Measurements from ENCODE around the gene FAM9A.
"Not testable (repeated sequence)": the region's sequence is repeated elsewhere in the genome, so short reads cannot be mapped to it uniquely, and the experiment has no call there.

FAM9A gene

DNA sequence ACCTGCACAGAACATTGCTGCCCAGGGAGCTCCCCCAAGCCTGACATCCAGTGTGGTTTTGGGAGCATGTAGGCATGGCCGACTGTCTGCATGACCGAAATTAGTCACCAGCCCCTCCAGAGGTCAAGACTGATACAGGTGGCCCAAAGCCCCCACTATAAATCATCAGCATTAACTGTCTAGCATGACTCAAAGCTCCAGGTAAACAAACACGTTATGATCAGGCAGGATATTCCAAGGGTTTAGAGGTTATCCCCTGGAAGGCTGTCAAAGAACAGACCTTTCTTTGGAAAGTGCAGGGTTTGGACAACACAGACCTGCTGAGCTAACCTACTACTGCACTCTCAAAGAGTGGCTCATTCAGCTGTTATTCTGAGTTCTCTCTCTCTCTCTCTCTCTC, 2.1 kb upstream of the FAM9A start:
- DNase-seq (ENCODE audit: low spot score), result no peak

GRCh38 chrX:8800351-8800750, 832 bp downstream of the FAM9A start:
- DNase-seq (ENCODE audit: low spot score), result not testable (repeated sequence)

GRCh38 chrX:8799281-8799680, 1.9 kb downstream of the FAM9A start:
- DNase-seq (ENCODE audit: low spot score), result not testable (repeated sequence)

DNA sequence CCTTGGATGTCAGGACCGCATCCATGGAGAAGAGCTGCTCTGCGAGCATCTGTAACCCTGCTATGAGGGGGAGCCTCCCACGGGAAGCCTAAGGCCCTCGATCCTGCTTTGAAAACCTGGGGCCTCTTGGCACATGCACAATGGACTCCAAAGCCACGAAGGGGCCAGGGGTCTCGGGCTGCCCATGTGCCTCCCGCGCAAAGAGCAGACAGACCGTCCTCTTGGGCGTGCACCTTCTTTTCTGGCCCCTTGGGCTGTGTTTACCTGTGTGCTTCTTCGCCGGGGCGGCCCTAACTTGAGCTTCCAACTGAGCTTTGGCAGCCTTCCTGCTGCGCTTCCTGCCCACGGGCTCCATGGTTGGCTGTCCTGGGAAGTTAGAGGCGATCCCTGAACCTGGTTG, 2.5 kb downstream of the FAM9A start:
- DNase-seq (ENCODE audit: low spot score), result not testable (repeated sequence)

DNA sequence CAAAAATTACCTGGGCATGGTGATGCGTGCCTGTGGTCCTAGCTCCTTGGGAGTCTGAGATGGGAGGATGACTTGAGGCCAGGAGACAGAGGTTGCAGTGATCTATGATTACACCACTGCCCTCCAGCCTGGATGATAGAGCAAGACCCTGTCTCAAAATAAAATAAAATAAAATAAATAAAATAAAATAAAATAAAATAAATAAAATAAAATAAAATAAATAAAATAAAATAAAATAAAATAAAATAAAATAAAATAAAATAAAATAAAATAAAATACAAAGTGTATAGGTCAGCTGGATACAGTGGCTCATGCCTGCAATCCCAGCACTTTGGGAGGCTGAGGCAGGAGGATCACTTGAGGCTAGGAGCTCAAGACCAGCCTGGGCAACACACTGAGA, 14.1 kb downstream of the FAM9A start:
- not testable (repeated sequence) for DNase-seq (ENCODE audit: low spot score)

GRCh38 chrX:8784162-8784561, 17.0 kb downstream of the FAM9A start:
- DNase-seq (ENCODE audit: low spot score), result no peak

DNA sequence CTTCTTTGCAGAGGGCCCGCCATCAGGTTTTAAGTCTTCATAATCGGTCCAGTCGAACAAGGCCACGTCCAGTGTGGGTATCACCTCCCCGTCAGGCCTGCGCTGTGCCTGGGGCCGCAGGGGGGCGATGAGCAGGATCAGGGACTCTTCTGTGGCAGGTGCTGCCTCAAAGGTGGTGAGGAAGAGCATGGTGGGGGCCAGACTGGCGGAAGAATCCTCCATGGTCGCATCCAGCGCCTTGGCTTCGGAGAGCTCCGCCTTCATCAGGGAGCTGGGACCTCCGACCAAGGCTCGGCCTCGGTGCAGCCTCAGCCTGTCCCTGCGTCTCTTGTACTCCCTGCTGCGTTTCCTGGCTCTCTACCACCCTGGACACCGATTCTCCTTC, 17.5 kb downstream of the FAM9A start:
- no peak for DNase-seq (ENCODE audit: low spot score)

DNA sequence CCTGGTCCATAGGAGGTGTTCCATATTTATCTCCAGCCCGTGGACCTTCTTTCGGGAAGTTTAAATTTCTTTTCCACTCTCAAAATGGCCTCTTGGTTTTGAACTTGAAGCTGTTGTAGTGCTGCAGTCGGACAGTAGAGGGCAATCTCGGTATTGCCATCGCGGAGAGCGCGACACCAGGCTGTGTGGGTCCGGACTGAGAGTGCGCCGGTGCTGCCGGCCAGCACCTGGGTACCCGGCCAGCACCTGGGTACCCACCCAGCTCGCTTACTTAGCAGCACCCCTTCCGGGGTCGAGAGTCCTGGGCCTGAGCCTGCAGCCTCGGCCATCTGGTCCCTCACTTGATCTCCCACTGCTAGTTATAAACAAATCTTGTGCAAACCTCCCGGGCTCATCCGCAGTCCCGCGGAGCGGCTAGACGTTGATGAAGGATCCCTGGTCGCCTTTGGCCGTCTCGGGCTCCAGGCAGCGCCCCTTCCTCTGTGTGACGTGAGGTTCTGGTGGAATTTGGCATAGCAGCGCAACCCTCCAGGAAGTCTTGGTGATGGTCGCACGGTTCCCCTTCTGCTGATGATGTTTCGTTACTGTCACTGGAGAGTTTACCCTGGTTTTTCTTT, 18.0 kb downstream of the FAM9A start:
- no peak for DNase-seq (ENCODE audit: low spot score)

DNA sequence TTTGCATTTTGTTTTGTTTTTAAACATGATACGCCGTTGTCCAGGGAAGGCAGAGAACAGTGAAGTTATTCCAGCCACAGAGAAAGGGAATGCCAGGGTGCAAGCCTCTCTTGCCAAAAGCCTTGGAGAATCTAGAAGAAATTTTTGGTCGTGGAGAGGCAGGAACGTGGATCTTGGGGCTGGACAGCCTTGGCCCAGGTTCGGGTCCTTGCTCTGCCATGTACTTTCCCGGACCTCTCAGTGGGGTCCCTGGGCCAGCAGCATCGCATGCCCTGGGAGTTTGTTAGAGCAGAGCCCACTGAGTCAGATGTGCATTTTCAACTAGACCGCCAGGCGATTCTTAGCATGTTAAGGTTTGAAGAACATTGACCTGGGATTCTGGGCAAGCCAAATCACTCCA, 18.6 kb downstream of the FAM9A start:
- no peak for DNase-seq (ENCODE audit: low spot score)

GRCh38 chrX:8781921-8782320, 19.3 kb downstream of the FAM9A start:
- DNase-seq (ENCODE audit: low spot score), result not testable (repeated sequence)

- no peak for DNase-seq (ENCODE audit: low spot score)
These were observed 28.1 kb downstream of the FAM9A start for GRCh38 chrX:8773117-8773516.

DNA sequence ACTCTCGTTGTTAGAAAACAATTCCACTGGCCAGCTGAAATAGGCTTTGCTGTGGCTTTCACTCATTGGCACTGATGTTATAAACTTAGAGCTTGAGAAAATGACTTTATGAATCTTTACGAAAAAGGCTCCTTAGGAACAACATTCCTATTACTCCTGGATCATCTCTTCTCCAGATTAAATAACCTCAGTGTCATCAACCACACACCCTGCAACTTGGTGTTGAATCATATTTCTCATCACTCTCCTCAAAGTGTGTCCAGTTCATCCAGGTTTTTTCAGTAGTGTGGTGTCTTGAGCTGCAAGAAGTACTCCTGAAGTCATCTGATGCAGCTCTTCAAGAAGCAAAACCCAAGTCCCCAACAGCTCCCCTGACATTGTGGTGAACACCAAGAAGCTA, 41.2 kb downstream of the FAM9A start:
- DNase-seq (ENCODE audit: low spot score), result no peak

- not testable (repeated sequence) for DNase-seq (ENCODE audit: low spot score)
These were observed 42.5 kb downstream of the FAM9A start for GRCh38 chrX:8758706-8759105.

DNA sequence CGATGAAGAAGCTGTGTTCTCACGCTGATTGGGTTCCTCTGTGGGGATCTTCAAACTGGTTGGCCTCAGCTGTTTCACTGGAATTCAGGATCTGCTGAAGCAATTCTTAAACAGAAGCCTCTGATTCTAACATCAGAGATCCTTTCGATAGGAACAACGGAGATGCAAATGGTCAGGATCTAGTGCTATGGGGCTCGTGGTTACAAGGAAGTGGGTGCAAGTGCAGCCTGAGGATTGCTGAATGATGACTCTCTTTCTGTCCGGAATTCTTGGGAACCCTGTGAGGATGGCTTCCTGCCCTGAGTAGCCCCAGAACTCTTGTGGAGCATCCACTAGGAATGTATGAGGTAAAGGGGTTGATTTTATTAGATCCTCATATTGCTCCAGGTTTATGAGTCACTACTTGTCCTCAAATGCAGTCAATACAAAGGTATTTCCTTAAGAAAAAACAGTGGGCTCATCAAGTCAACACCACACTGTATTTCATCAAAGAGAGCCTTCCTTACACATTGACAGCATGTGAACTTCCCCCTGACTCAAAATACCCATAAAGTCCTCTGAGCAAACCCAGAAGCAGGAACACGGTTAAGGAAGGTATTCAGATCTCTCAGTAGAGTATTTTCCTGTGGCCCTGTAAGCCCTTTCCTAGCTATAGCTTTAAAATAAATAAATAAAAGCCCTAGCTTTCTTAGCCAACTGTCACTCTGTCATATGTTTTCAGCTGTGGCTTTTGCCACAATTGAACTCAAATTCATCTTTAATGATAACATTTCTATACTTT, 43.4 kb downstream of the FAM9A start:
- not testable (repeated sequence) for DNase-seq (ENCODE audit: low spot score)

DNA sequence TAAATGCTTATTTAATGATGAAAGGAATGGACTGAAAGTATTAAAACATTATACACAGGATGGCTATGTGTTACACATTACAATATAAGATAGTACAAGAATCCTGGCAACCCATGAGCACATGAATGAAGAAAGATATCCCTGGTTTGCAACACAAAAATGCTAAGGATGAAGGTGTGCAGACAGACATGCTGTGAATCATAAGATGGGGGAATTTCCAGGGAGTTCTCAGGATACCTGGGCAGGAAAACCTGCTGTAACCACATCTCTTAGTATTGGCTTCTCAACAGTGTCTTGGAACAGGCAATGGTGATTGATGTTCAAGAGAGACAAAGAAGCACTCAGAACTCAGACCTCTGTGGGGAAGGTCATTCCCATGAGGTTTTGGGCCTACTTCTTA, 45.4 kb downstream of the FAM9A start:
- no peak for DNase-seq (ENCODE audit: low spot score)

DNA sequence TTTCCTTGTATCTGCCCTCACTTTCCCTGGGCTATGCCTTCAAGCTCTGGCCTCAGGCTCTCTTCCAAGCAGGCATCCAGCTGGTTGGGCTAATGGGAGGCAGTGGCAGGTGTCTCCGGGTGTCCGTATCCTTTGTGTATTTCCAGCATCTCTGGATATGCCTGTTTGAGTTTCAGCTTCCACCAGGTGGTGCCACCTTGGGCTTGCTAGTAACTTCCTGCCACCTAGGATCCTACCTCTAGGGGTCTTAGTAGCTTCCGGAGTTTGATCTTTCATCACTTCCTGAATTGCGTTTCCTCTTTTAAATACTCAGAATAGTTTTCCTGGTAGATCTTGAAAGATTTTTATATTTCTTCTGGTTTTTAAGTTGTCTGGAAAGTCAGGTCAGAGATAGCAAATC, 46.1 kb downstream of the FAM9A start:
- no peak for DNase-seq (ENCODE audit: low spot score)

GRCh38 chrX:8749697-8750096, 51.5 kb downstream of the FAM9A start:
- DNase-seq (ENCODE audit: low spot score), result no peak

DNA sequence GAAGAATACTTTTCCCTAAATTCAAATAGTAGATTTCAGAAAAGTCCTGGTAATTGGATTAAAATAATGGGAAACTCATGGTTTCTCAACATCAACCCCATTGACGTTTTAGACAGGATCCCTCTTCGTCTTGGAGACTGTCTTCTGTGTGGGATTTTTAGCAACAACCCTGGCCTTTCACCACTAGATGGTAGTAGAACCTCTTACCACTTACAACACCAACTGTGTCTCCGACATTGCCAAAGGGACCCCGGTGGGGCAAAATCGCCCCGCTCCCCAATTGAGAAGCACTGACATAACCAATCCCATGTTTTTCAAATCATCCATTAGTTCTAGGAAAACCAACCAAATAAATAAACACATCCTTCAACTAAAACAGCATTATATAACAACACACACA, 52.3 kb downstream of the FAM9A start:
- peak; percentile 36 for DNase-seq (ENCODE audit: low spot score)

DNA sequence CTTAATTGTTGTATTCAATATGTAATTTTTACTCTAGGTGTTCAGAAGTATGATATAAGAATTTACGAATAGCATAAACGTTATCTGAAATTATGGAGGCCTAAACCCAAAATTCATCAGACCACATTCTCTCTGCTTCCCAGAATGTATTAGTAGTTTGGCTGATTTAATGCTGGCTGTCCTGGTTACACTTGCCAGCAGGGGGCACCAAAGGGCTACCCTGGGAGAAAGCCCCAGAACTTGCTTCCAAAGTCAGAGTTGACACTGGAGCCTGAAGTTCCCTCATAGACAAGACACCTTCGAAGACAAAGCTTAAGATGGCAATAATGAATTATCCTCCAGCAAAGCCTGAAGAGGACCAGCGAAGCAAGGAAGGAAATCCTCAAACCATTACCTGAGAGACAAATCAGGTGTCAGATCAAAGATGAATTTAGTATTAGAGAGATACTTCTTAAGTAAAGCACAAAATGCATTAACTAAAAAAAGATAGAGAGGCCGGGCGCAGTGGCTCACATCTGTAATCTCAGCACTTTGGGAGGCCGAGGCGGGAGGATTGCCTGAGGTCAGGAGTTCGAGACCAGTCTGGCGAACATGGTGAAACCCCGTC, 58.0 kb downstream of the FAM9A start:
- DNase-seq (ENCODE audit: low spot score), result peak; percentile 49

- DNase-seq (ENCODE audit: low spot score), result no peak
These were observed 59.2 kb downstream of the FAM9A start for GRCh38 chrX:8741981-8742380.
